ENCODE measurements around the gene DISC1.

DISC1 gene

GRCh38 chr1:231930257-231930947 is 303.8 kb downstream of the DISC1 start:
- Histone ChIP-seq H3K4me2 (ENCODE audit: low read length) (no peak overlapping the region), H3K27ac (ENCODE audit: low read depth, low read length, poor library complexity, severe bottlenecking) (no peak overlapping the region), H3K4me1 (ENCODE audit: insufficient read depth, low read length, severe bottlenecking) (no peaks in the 10 kb centered on the region), H3F3A (ENCODE audit: insufficient read depth, low read length) (no peaks in the 10 kb centered on the region), H4K20me1 (ENCODE audit: insufficient read depth, low read length) (no peaks in the 10 kb centered on the region), H3K79me2 (ENCODE audit: insufficient read depth, low read length) (no peaks in the 10 kb centered on the region), H3K9me2 (ENCODE audit: low read depth, low read length) (no peaks in the 10 kb centered on the region), H3K9ac (ENCODE audit: low read length) (no peak overlapping the region), H2AFZ (ENCODE audit: low read length) (no peak overlapping the region), H3K27me3 (ENCODE audit: insufficient read depth, low read length) (no peaks in the 10 kb centered on the region), H3K4me3 (ENCODE audit: low read depth, low read length, poor library complexity, severe bottlenecking) (no peak overlapping the region), H3K36me3 (ENCODE audit: insufficient read depth, low read length) (no peaks in the 10 kb centered on the region), H3K9me3 (ENCODE audit: low read length) (0 out of 2 replicates have a peak, but pooled peaks cover 4% of the 10 kb centered on the region)
- no peak for TF ChIP-seq EZH2 (IDR thresholded peaks at IDR 0.05; ENCODE audit: borderline replicate concordance, low read length)
- TF ChIP-seq, protein P1, sequence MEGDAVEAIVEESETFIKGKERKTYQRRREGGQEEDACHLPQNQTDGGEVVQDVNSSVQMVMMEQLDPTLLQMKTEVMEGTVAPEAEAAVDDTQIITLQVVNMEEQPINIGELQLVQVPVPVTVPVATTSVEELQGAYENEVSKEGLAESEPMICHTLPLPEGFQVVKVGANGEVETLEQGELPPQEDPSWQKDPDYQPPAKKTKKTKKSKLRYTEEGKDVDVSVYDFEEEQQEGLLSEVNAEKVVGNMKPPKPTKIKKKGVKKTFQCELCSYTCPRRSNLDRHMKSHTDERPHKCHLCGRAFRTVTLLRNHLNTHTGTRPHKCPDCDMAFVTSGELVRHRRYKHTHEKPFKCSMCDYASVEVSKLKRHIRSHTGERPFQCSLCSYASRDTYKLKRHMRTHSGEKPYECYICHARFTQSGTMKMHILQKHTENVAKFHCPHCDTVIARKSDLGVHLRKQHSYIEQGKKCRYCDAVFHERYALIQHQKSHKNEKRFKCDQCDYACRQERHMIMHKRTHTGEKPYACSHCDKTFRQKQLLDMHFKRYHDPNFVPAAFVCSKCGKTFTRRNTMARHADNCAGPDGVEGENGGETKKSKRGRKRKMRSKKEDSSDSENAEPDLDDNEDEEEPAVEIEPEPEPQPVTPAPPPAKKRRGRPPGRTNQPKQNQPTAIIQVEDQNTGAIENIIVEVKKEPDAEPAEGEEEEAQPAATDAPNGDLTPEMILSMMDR (IDR thresholded peaks at IDR 0.05; ENCODE audit: low read length) = no peak

DNA sequence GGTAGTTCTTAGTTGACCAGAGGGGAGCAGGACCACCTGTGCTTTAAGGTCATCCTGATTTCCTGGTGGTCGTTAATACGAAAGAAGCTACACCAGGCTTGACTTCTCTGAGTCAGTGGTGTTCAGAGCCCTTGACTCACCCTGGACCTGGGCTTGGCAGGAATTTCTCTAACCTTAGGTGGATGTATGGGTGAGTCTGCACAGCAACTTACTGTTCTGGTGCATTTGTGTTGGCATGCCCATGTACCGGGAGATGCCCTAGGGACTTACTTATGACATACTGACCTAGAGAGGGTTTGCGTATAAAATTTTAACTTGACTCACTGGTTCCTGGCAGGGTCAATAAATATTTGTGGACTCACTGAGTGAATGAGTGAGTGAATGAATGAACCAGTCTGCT is 304.6 kb downstream of the DISC1 start:
- H3K27ac ChIP-seq (ENCODE audit: low read depth, low read length, poor library complexity, severe bottlenecking) = no peak overlapping the region
- no peaks in the 10 kb centered on the region for H3K36me3 ChIP-seq (ENCODE audit: insufficient read depth, low read length)
- no peaks in the 10 kb centered on the region for H4K20me1 ChIP-seq (ENCODE audit: insufficient read depth, low read length)
- no peaks in the 10 kb centered on the region for H3K27me3 ChIP-seq (ENCODE audit: insufficient read depth, low read length)
- no peaks in the 10 kb centered on the region for H3F3A ChIP-seq (ENCODE audit: insufficient read depth, low read length)
- H3K79me2 ChIP-seq (ENCODE audit: insufficient read depth, low read length) = no peaks in the 10 kb centered on the region
- no peaks in the 10 kb centered on the region for H3K9me2 ChIP-seq (ENCODE audit: low read depth, low read length)
- H3K4me2 ChIP-seq (ENCODE audit: low read length) = no peak overlapping the region
- H3K4me1 ChIP-seq (ENCODE audit: insufficient read depth, low read length, severe bottlenecking) = no peaks in the 10 kb centered on the region
- no peak for TF ChIP-seq EZH2 (IDR thresholded peaks at IDR 0.05; ENCODE audit: borderline replicate concordance, low read length)
- TF ChIP-seq, protein P1 (IDR thresholded peaks at IDR 0.05; ENCODE audit: low read length) = no peak
- H2AFZ ChIP-seq (ENCODE audit: low read length) = no peak overlapping the region
- H3K4me3 ChIP-seq (ENCODE audit: low read depth, low read length, poor library complexity, severe bottlenecking) = no peak overlapping the region
- H3K9ac ChIP-seq (ENCODE audit: low read length) = no peak overlapping the region
- 0 out of 2 replicates have a peak, but pooled peaks cover 4% of the 10 kb centered on the region for H3K9me3 ChIP-seq (ENCODE audit: low read length)

- H3K27me3 ChIP-seq (ENCODE audit: insufficient read depth, low read length) = no peaks in the 10 kb centered on the region; the same call in 1 of the 2 replicates
- TF ChIP-seq, protein P1 (IDR thresholded peaks at IDR 0.05; ENCODE audit: low read length) = peak; percentile 70
- TF ChIP-seq EZH2 (IDR thresholded peaks at IDR 0.05; ENCODE audit: borderline replicate concordance, low read length) = no peak
- H3K9me2 ChIP-seq (ENCODE audit: low read depth, low read length) = no peaks in the 10 kb centered on the region
- H3K4me1 ChIP-seq (ENCODE audit: insufficient read depth, low read length, severe bottlenecking) = no peaks in the 10 kb centered on the region
- no peaks in the 10 kb centered on the region for H3F3A ChIP-seq (ENCODE audit: insufficient read depth, low read length)
- no peak overlapping the region for H2AFZ ChIP-seq (ENCODE audit: low read length)
- H3K9ac ChIP-seq (ENCODE audit: low read length) = no peak overlapping the region
- H3K36me3 ChIP-seq (ENCODE audit: insufficient read depth, low read length) = no peaks in the 10 kb centered on the region
- no peaks in the 10 kb centered on the region for H3K79me2 ChIP-seq (ENCODE audit: insufficient read depth, low read length)
- H3K4me2 ChIP-seq (ENCODE audit: low read length) = no peak overlapping the region
- H4K20me1 ChIP-seq (ENCODE audit: insufficient read depth, low read length) = no peaks in the 10 kb centered on the region
- 0 out of 2 replicates have a peak, but pooled peaks cover 4% of the 10 kb centered on the region for H3K9me3 ChIP-seq (ENCODE audit: low read length)
- no peak overlapping the region for H3K27ac ChIP-seq (ENCODE audit: low read depth, low read length, poor library complexity, severe bottlenecking)
- H3K4me3 ChIP-seq (ENCODE audit: low read depth, low read length, poor library complexity, severe bottlenecking) = no peak overlapping the region
Observed at GRCh38 chr1:231931846-231932454, 305.4 kb downstream of the DISC1 start.

Measured in OCI-LY1 (cell line).